A549 (cell line): ENCODE data around the gene TSPAN14. TPM values are rescaled to one million over a fixed set of nuclear protein-coding genes. Genes with fewer than 3 reads are reported as not detected.
A peak's percentile ranks its signal among the peaks of the same experiment; 100 is the strongest.

Experiments used
- ATAC-seq, 2 experiments: fragments of 200-7000 bp in 1 of 2; fragments of >200 bp in 1 of 2; cut with Nextera tagmentation in 1 of 2; cut with Tn5 transposase in 1 of 2; 3 replicates each; pipeline versions ENCODE4 v1.8.0 to v1.9.1; 2018 to 2020; ENCODE audit warnings: mild to moderate bottlenecking in 1 of 2, moderate library complexity in 1 of 2
- CTCF ChIA-PET: fragments of 300-600 bp; sonication (Branson Sonifier 250); formaldehyde crosslinking; extraction: SDS; loops from one replicate; lab custom pipeline; 2021; ENCODE audit warnings: antibody characterized with exemption, inconsistent platforms; lab: Yijun Ruan, JAX
- POLR2A ChIA-PET: fragments of 350-600 bp; formaldehyde crosslinking; extraction: SDS; loops from one replicate; lab custom pipeline; 2021; ENCODE audit warnings: antibody characterized with exemption, inconsistent platforms; lab: Yijun Ruan, JAX
- DNase-seq, 2 experiments: peaks; one replicate each; pipeline versions ENCODE4 v3.0.0 to v3.0.0-alpha.2; 2011 to 2016; ENCODE audit warnings: low read depth in 1 of 2, low spot score in 1 of 2
- FAIRE-seq: peaks from 2 replicates; lab custom pipeline; 2011; peaks lifted over from hg19 to GRCh38; lab: Jason Lieb, UNC
- H3K27ac ChIP-seq, 2 experiments: fragments of >200 bp; sonication (Bioruptor Twin); formaldehyde crosslinking; 3 replicates each; pipeline ENCODE4 v1.5.1; 2016 to 2017
- H3K4me1 ChIP-seq: fragments of >200 bp; sonication (Bioruptor Twin); formaldehyde crosslinking; 3 replicates; pipeline ENCODE4 v1.6.1; 2016
- H3K4me2 ChIP-seq: fragments of >200 bp; sonication (Bioruptor Twin); formaldehyde crosslinking; 3 replicates; pipeline ENCODE4 v1.6.1; 2016
- H3K4me3 ChIP-seq: fragments of >200 bp; sonication (Bioruptor Twin); formaldehyde crosslinking; 3 replicates; pipeline ENCODE4 v1.5.1; 2016
- H3K9me3 ChIP-seq: fragments of >200 bp; sonication (Bioruptor Twin); formaldehyde crosslinking; 3 replicates; pipeline ENCODE4 v1.6.1; 2016
- CBX2 ChIP-seq: fragments of 200-600 bp; sonication (generic); IDR thresholded peaks from 2 replicates; pipeline ENCODE4 v1.6.1; 2016; ENCODE audit warnings: low read depth, mild to moderate bottlenecking, borderline replicate concordance
- CEBPB ChIP-seq, 2 experiments: fragments of >200 bp in 1 of 2; sonication (Bioruptor Twin) in 1 of 2; formaldehyde crosslinking in 1 of 2; IDR thresholded peaks; 2 replicates each; pipeline ENCODE4 v1.6.1; 2012 to 2016
- EHF ChIP-seq: fragments of 250-450 bp; sonication (Bioruptor Pico); IDR thresholded peaks from 2 replicates; pipeline ENCODE4 v1.5.0; 2020; ENCODE audit warnings: mild to moderate bottlenecking
- FOSB ChIP-seq: fragments of 250-450 bp; sonication (Bioruptor Pico); IDR thresholded peaks from 2 replicates; pipeline ENCODE4 v1.5.0; 2020; ENCODE audit warnings: mild to moderate bottlenecking, moderate library complexity
- FOXS1 ChIP-seq: fragments of 250-450 bp; sonication (Bioruptor Pico); IDR thresholded peaks from 2 replicates; pipeline ENCODE4 v1.5.0; 2020; ENCODE audit warnings: mild to moderate bottlenecking, moderate library complexity
- GATA3 ChIP-seq: IDR thresholded peaks from 2 replicates; pipeline ENCODE4 v1.6.1; 2012; ENCODE audit warnings: borderline replicate concordance
- HEYL ChIP-seq: fragments of 250-450 bp; sonication (Bioruptor Pico); IDR thresholded peaks from 2 replicates; pipeline ENCODE4 v1.8.0; 2021; ENCODE audit warnings: mild to moderate bottlenecking, moderate library complexity
- MAFK ChIP-seq: fragments of 450-650 bp; IDR thresholded peaks from 2 replicates; pipeline ENCODE4 v1.6.1; 2014; ENCODE audit not compliant: partially characterized antibody
- POLR2AphosphoS2 ChIP-seq: conservative IDR thresholded peaks from 2 replicates; pipeline ENCODE4 v1.6.1; 2012; ENCODE audit warnings: low read length, improper control_type of control experiment, inconsistent platforms
- RFX5 ChIP-seq: fragments of 450-650 bp; IDR thresholded peaks from 2 replicates; pipeline ENCODE4 v1.7.1; 2014; ENCODE audit warnings: antibody characterized with exemption, mild to moderate bottlenecking, moderate library complexity
- RNF2 ChIP-seq: fragments of 200-600 bp; sonication (generic); IDR thresholded peaks from 2 replicates; pipeline ENCODE4 v1.6.1; 2016; ENCODE audit warnings: low read depth, mild to moderate bottlenecking, antibody characterized with exemption, moderate library complexity, borderline replicate concordance
- ZNF302 ChIP-seq: fragments of 250-450 bp; sonication (Bioruptor Pico); IDR thresholded peaks from 2 replicates; pipeline ENCODE4 v1.9.0; 2021; ENCODE audit warnings: inconsistent platforms, mild to moderate bottlenecking, moderate library complexity
- WGBS: methylation state at CpG from one replicate; pipeline ENCODE4 v1.1.6; 2017; ENCODE audit errors: missing lambda C conversion rate; 5-methylcytosine and 5-hydroxymethylcytosine counted together
- polyA plus RNA-seq, 4 experiments: library from polyadenylated mRNA; depleted of rRNA in 3 of 4; stranded (reverse); fragments of >200 nt; fragmentation: RNase III in 1 of 4; extraction: RNeasy Plus Mini Kit Qiagen cat#74134 plus additional on column Dnase treatment in 1 of 4; gene quantifications; 2 replicates in 3 of 4; 3 replicates in 1 of 4; pipeline ENCODE4 v1.2.3, GENCODE V29; 2011 to 2017
- TF ChIP-seq, protein P1 (sequence below): fragments of 250-450 bp; sonication (Bioruptor Pico); IDR thresholded peaks from 2 replicates; pipeline ENCODE4 v1.5.0; 2021; ENCODE audit warnings: mild to moderate bottlenecking, moderate library complexity, borderline replicate concordance
- TF ChIP-seq, protein P2 (sequence below): fragments of 250-450 bp; sonication (Bioruptor Pico); IDR thresholded peaks from 2 replicates; pipeline ENCODE4 v1.5.0; 2020; ENCODE audit warnings: low read depth, mild to moderate bottlenecking, moderate library complexity
- TF ChIP-seq, protein P3 (sequence below): fragments of 450-650 bp; IDR thresholded peaks from 2 replicates; pipeline ENCODE4 v1.6.1; 2014; ENCODE audit warnings: antibody characterized with exemption
- TF ChIP-seq, protein P4 (sequence below): IDR thresholded peaks from 2 replicates; pipeline ENCODE4 v1.6.1; 2012
- TF ChIP-seq, protein P5 (sequence below): fragments of 200-600 bp; sonication (generic); IDR thresholded peaks from 2 replicates; pipeline ENCODE4 v1.6.1; 2016; ENCODE audit warnings: antibody characterized with exemption, mild to moderate bottlenecking, moderate library complexity
- TF ChIP-seq, protein P6 (sequence below): fragments of >200 bp; sonication (Bioruptor Twin); formaldehyde crosslinking; IDR thresholded peaks from 2 replicates; pipeline ENCODE4 v1.6.1; 2016

TSPAN14 gene
- polyA plus RNA-seq, 2 of the 4 experiments (the other 2 are of a cell fraction), result 87.0 to 124 TPM

DNA sequence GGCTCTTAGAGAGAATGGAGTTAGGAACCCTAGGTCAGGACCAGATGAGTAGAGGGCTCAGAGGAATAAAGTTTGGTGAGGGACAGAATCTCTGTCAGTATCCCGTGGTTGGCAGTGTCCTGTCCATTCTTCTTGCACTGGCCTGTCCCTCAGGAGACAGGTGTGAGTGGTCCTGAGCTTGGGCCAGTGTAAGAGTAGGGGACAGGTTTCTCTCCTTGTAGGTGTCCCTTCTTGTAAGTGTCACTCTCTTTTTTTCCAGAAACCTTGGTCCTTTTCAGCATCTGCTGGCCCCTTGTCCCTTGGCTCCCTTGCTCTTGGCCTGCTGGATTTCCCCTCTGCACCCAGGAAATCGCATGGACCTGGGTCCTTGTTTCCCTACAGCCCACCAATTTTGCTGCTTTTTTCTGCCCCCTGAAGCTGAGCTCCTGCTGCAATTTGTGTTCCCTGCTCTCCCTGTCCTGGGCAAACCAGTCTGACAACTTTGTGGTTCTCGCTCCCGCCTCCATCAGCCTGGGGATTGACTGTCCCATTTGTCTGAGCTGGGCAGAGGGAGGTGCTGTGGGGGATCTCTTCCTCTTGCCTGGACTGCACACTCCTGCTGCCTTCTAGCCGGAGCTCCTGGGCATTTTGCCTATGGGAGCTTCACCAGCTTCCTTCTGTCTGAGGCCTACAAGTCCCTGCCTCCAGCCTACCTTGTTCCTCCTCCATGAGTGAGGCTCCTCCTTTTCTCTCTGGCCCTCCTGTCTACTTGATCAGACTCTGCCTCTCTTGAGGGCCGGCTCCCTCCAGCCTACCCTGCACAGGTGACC lies 6.5 kb downstream of the TSPAN14 start:
- Histone ChIP-seq H3K27ac (peak overlapping the region; percentile 59 to 100), H3K4me1 (peaks cover 100% of the 10 kb centered on the region), H3K4me2 (peak overlapping the region; percentile 93), H3K9me3 (no peaks in the 10 kb centered on the region), H3K4me3 (no peak overlapping the region)
- ATAC-seq (peak; percentile 43 to 47; a peak in 3 of 6 replicates), FAIRE-seq (no peak), DNase-seq (no peak)
- TF ChIP-seq, protein P1, sequence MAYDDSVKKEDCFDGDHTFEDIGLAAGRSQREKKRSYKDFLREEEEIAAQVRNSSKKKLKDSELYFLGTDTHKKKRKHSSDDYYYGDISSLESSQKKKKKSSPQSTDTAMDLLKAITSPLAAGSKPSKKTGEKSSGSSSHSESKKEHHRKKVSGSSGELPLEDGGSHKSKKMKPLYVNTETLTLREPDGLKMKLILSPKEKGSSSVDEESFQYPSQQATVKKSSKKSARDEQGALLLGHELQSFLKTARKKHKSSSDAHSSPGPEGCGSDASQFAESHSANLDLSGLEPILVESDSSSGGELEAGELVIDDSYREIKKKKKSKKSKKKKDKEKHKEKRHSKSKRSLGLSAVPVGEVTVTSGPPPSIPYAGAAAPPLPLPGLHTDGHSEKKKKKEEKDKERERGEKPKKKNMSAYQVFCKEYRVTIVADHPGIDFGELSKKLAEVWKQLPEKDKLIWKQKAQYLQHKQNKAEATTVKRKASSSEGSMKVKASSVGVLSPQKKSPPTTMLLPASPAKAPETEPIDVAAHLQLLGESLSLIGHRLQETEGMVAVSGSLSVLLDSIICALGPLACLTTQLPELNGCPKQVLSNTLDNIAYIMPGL (CRISPR knock-in tag), result no peak
- TF ChIP-seq ZNF302 (CRISPR knock-in tag), result no peak
- no peak for TF ChIP-seq RFX5
- TF ChIP-seq FOSB, result no peak
- no peak for TF ChIP-seq EHF (CRISPR knock-in tag)
- WGBS, result 71% methylated on average over 6 of the region's 6 CpGs
- ChIA-PET CTCF (interaction anchor here (1.4 to 38.6 kb wide), 5 partner anchors 9 to 76 kb away, joined by 5 to 928 read pairs (median 6); no protein-coding TSS in a partner anchor), POLR2A (interaction anchor here (1.1 to 1.5 kb wide), 2 partner anchors 45 to 49 kb away, joined by 4 to 6 read pairs; no protein-coding TSS in a partner anchor)

DNA sequence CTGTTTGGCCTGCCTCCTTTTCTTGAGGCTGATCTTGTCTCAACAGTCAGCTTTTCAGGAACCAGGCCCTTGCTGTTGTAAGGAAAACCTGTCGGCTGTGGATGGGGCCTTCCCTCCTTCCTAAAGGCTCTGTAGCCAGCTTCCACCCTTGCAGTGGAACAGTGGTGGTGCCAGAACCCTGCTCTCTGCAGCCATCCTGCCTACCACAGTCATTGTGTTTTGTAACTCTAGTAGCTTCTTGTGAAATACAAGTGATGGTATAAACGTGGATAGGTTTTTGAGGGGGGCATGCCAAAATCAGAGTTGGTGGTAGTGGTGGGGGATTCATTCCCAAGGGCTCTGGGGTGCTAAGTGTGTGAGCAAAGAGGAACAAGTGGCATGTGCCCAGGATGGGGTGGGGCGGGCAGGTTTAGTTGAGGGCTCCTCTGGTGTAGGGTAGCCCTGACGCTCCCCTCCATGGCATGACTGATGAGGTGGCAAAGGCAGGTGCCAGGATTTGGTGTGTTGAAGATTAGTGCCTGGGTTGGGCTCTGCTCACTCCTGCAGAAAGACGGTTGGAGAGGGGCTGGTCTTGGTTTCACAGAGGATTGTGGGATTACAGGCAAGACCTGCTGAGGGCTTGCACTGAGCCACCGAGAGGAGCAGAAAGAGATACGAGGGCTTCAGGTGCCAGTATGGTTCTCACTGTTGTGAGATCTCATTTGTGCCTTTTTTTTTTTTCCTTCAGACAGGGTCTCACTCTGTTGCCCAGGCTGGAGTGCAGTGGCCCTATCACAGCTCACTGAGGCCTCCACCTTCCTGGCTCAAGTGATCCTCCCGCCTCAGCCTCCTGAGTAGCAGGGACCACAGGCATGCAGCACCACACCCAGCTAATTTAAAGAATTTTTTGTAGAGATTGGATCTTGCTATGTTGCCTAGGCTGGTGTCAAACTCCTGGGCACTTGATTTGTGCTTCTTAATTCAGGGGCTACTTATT lies 7.4 kb downstream of the TSPAN14 start:
- no peak for FAIRE-seq
- Histone ChIP-seq H3K4me1 (peaks cover 100% of the 10 kb centered on the region), H3K4me2 (peak overlapping the region; percentile 93), H3K4me3 (no peak overlapping the region), H3K9me3 (no peaks in the 10 kb centered on the region), H3K27ac (peak overlapping the region; percentile 59 to 100)
- TF ChIP-seq, protein P2, sequence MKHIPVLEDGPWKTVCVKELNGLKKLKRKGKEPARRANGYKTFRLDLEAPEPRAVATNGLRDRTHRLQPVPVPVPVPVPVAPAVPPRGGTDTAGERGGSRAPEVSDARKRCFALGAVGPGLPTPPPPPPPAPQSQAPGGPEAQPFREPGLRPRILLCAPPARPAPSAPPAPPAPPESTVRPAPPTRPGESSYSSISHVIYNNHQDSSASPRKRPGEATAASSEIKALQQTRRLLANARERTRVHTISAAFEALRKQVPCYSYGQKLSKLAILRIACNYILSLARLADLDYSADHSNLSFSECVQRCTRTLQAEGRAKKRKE, result no peak
- peak; percentile 12 to 31; a peak in 1 of 4 replicates for TF ChIP-seq CEBPB (IDR thresholded peaks at IDR 0.05)
- TF ChIP-seq CBX2, result no peak
- POLR2A ChIA-PET, result interaction anchor here (1.1 to 1.5 kb wide), 3 partner anchors 44 to 49 kb away, joined by 4 to 6 read pairs (median 4); no protein-coding TSS in a partner anchor
- peak; percentile 7 to 10; a peak in 2 of 6 replicates for ATAC-seq
- CTCF ChIA-PET, result interaction anchor here (1.8 to 38.6 kb wide), 3 partner anchors 10 to 44 kb away, joined by 5 to 928 read pairs (median 53); no protein-coding TSS in a partner anchor
- DNase-seq, result no peak
- 71% methylated on average over 8 of the region's 8 CpGs for WGBS

DNA sequence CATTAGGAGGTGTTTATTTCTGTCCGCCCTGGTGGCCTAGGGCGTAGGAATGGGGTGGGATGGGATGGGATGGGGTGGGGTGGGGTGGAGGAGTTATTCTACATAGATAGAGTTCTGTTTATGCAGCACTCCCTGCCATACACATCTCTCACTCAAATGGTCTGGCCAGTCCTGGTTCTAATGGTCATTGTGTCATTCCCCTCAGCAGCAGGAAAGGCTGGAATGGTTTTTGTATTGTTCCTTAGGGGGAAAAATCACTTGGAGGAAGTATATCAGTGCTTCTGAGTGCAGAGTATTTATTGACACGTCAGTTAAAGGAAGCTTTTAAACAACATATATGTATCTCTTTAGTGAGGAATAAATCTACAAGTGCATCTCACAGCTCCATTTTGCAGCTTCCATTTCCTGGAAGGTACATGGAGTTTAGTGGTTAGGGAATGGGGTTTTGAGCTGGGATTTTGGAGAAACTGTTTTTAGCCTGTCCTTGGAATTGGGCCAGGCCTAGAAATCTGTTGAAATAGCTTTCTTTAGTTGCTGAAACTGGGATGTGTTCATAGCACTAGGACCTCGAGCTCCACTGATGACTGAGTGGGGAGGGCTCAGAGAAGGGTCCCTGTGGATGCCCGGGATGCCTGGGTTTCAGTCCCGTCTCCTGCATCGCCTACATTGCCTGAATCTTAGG lies 8.3 kb downstream of the TSPAN14 start:
- Histone ChIP-seq H3K27ac (peak overlapping the region; percentile 59 to 100), H3K4me3 (no peak overlapping the region), H3K4me1 (peaks cover 100% of the 10 kb centered on the region), H3K9me3 (no peaks in the 10 kb centered on the region), H3K4me2 (peak overlapping the region; percentile 93)
- 74% methylated on average over 7 of the region's 7 CpGs for WGBS
- FAIRE-seq (no peak), DNase-seq (no peak), ATAC-seq (no peak)
- CTCF ChIA-PET, result interaction anchor here (1.0 to 38.6 kb wide), 4 partner anchors 11 to 80 kb away, joined by 3 to 928 read pairs (median 29); no protein-coding TSS in a partner anchor
- POLR2A ChIA-PET, result interaction anchor here (1.5 kb wide), 1 partner anchor 43 kb away, joined by 4 read pairs; no protein-coding TSS in a partner anchor
- TF ChIP-seq MAFK (no peak), RFX5 (no peak), GATA3 (no peak), EHF (CRISPR knock-in tag) (no peak), FOXS1 (CRISPR knock-in tag) (no peak), HEYL (CRISPR knock-in tag) (no peak), POLR2AphosphoS2 (no peak), RNF2 (no peak)
- TF ChIP-seq, protein P3, sequence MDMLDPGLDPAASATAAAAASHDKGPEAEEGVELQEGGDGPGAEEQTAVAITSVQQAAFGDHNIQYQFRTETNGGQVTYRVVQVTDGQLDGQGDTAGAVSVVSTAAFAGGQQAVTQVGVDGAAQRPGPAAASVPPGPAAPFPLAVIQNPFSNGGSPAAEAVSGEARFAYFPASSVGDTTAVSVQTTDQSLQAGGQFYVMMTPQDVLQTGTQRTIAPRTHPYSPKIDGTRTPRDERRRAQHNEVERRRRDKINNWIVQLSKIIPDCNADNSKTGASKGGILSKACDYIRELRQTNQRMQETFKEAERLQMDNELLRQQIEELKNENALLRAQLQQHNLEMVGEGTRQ, result no peak
- TF ChIP-seq, protein P4, sequence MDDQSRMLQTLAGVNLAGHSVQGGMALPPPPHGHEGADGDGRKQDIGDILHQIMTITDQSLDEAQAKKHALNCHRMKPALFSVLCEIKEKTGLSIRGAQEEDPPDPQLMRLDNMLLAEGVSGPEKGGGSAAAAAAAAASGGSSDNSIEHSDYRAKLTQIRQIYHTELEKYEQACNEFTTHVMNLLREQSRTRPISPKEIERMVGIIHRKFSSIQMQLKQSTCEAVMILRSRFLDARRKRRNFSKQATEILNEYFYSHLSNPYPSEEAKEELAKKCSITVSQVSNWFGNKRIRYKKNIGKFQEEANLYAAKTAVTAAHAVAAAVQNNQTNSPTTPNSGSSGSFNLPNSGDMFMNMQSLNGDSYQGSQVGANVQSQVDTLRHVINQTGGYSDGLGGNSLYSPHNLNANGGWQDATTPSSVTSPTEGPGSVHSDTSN, result no peak
- TF ChIP-seq, protein P5, sequence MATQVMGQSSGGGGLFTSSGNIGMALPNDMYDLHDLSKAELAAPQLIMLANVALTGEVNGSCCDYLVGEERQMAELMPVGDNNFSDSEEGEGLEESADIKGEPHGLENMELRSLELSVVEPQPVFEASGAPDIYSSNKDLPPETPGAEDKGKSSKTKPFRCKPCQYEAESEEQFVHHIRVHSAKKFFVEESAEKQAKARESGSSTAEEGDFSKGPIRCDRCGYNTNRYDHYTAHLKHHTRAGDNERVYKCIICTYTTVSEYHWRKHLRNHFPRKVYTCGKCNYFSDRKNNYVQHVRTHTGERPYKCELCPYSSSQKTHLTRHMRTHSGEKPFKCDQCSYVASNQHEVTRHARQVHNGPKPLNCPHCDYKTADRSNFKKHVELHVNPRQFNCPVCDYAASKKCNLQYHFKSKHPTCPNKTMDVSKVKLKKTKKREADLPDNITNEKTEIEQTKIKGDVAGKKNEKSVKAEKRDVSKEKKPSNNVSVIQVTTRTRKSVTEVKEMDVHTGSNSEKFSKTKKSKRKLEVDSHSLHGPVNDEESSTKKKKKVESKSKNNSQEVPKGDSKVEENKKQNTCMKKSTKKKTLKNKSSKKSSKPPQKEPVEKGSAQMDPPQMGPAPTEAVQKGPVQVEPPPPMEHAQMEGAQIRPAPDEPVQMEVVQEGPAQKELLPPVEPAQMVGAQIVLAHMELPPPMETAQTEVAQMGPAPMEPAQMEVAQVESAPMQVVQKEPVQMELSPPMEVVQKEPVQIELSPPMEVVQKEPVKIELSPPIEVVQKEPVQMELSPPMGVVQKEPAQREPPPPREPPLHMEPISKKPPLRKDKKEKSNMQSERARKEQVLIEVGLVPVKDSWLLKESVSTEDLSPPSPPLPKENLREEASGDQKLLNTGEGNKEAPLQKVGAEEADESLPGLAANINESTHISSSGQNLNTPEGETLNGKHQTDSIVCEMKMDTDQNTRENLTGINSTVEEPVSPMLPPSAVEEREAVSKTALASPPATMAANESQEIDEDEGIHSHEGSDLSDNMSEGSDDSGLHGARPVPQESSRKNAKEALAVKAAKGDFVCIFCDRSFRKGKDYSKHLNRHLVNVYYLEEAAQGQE, result no peak
- TF ChIP-seq, protein P6, sequence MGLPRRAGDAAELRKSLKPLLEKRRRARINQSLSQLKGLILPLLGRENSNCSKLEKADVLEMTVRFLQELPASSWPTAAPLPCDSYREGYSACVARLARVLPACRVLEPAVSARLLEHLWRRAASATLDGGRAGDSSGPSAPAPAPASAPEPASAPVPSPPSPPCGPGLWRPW, result no peak
